Sigmoid colon (tissue), 7 donors: ENCODE data around the gene WFS1. TPM values are rescaled to one million over a fixed set of nuclear protein-coding genes. Genes with fewer than 3 reads are reported as not detected.

Source experiments
- DNase-seq: peaks from one replicate; pipeline ENCODE4 v3.0.0-alpha.2; 2019
- H3K27ac ChIP-seq, 4 donors: fragments of 200-600 bp; sonication (generic); one replicate each; pipeline ENCODE4 v1.5.1; 2016 to 2019; ENCODE audit warnings: mild to moderate bottlenecking in 1 of 4
- H3K27me3 ChIP-seq, 3 donors: fragments of 200-600 bp; sonication (generic); one replicate each; pipeline ENCODE4 v1.5.1; 2019; ENCODE audit warnings: mild to moderate bottlenecking in 1 of 3
- H3K36me3 ChIP-seq, 4 donors: fragments of 200-600 bp; sonication (generic); one replicate each; pipeline ENCODE4 v1.5.1; 2016 to 2019
- H3K4me1 ChIP-seq, 4 donors: fragments of 200-600 bp; sonication (generic); one replicate each; pipeline ENCODE4 v1.5.1; 2017 to 2019
- H3K4me3 ChIP-seq, 4 donors: fragments of 200-600 bp; sonication (generic); one replicate each; pipeline ENCODE4 v1.5.1; 2017 to 2019; ENCODE audit warnings: mild to moderate bottlenecking in 2 of 4, moderate library complexity in 1 of 4
- H3K9me3 ChIP-seq, 4 donors: fragments of 200-600 bp in 3 of 4; sonication (generic) in 3 of 4; one replicate each; pipeline versions ENCODE4 v1.5.1 to v1.6.1; 2013 to 2019
- CTCF ChIP-seq, 4 experiments: fragments of 450-650 bp in 3 of 4; fragments of 200-600 bp in 1 of 4; IDR thresholded peaks; one replicate each; pipeline ENCODE4 v1.5.1; 2016 to 2019; ENCODE audit warnings: antibody characterized with exemption in 4 of 4, mild to moderate bottlenecking in 3 of 4, moderate library complexity in 2 of 4
- EP300 ChIP-seq, 4 donors: sonication (generic); formaldehyde crosslinking; IDR thresholded peaks; one replicate each; pipeline ENCODE4 v1.6.1; 2017; ENCODE audit warnings: antibody characterized with exemption in 4 of 4
- POLR2A ChIP-seq, 2 donors: fragments of 450-650 bp; IDR thresholded peaks; one replicate each; pipeline ENCODE4 v1.6.1; 2016; ENCODE audit warnings: antibody characterized with exemption in 2 of 2, mild to moderate bottlenecking in 2 of 2, moderate library complexity in 2 of 2
- POLR2AphosphoS5 ChIP-seq, 4 donors: sonication (generic); formaldehyde crosslinking; IDR thresholded peaks; one replicate each; pipeline ENCODE4 v1.6.1; 2017; ENCODE audit warnings: antibody characterized with exemption in 4 of 4
- WGBS, 2 donors: extraction: QIAGEN DNeasy Blood & Tissue Kit; methylation state at CpG; one replicate each; pipeline ENCODE4 v1.1.7; 2013; 5-methylcytosine and 5-hydroxymethylcytosine counted together
- intact Hi-C: fragments of 100-400 bp; cut with DNase I; formaldehyde crosslinking; loops from one replicate; pipeline ENCODE4 v1.15.1; 2023
- polyA plus RNA-seq, 3 donors: library from polyadenylated mRNA; stranded (reverse); fragments of 200-250 nt; gene quantifications; one replicate each; pipeline ENCODE4 v1.2.3, GENCODE V29; 2013
- total RNA-seq, 4 donors: library from RNA; depleted of rRNA; stranded (reverse); fragments of >200 nt; gene quantifications; one replicate each; pipeline ENCODE4 v1.1.0, GENCODE V29; 2016
- donor health status: healthy with polysubstance abuse.
- donor health status: Bipolar disorder and iron deficiency.
- donor health status: healthy.

Gene WFS1
- total and polyA plus RNA-seq, 7 donors = 1.4 to 69.0 (median 34.6) TPM

- no peak for DNase-seq
- TF ChIP-seq POLR2A (IDR thresholded peaks at IDR 0.05) = no peak
- no peak for TF ChIP-seq POLR2AphosphoS5 (IDR thresholded peaks at IDR 0.05)
- TF ChIP-seq CTCF (IDR thresholded peaks at IDR 0.05) = no peak
- no peak for TF ChIP-seq EP300 (IDR thresholded peaks at IDR 0.05)
- 70 to 76% methylated on average over 21 of the region's 21 CpGs for WGBS, 2 donors
- Histone ChIP-seq H3K4me3 (no peak overlapping the region), H3K36me3 (peaks cover 0 to 30% (median 14%) of the 10 kb centered on the region in 4 donors), H3K27ac (peak overlapping the region; percentile 12 to 96 (median 58)), H3K9me3 (no peaks in the 10 kb centered on the region), H3K27me3 (no peaks in the 10 kb centered on the region), H3K4me1 (peaks cover 0 to 81% (median 75%) of the 10 kb centered on the region in 4 donors)
- intact Hi-C loops = loop anchor here (10.0 kb wide), 2 partner anchors 297 to 507 kb away; partner anchors contain the start of genes KIAA0232 and MAN2B2
These were observed 8.5 kb downstream of the WFS1 start for GRCh38 chr4:6277935-6278800.

DNA sequence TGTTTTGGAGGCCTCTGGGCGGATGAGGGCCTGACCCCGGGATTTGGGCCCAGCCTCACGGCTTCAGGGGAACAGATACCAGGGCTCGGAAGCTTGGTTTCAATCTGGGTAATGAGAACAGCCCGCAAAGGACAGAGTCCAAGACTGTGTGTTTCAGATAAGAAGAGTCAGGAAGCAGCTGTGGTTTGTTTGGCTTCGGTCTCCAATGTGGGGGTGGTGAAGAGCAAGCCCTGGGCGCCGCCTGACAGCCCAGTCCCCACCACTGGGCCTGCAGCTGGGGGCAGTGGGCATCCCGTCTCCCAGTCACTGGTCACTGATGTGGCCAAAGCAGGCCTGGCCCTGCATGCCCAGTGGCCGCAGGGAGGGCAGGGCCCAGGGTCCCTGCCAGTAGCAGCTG lies 9.1 kb downstream of the WFS1 start:
- peaks cover 0 to 30% (median 14%) of the 10 kb centered on the region in 4 donors for H3K36me3 ChIP-seq
- peak in 3 of 4 donors; percentile 11 to 48 (median 37) for TF ChIP-seq POLR2AphosphoS5 (IDR thresholded peaks at IDR 0.05)
- TF ChIP-seq POLR2A (IDR thresholded peaks at IDR 0.05) = no peak
- TF ChIP-seq CTCF (IDR thresholded peaks at IDR 0.05) = no peak
- H3K27me3 ChIP-seq = no peaks in the 10 kb centered on the region
- no peak for DNase-seq
- intact Hi-C loops = loop anchor here (10.0 kb wide), 2 partner anchors 296 to 506 kb away; partner anchors contain the start of genes KIAA0232 and MAN2B2
- peak overlapping the region; percentile 12 to 96 (median 58) for H3K27ac ChIP-seq
- 11 to 16% methylated on average over 10 of the region's 10 CpGs for WGBS, 2 donors
- H3K9me3 ChIP-seq = no peaks in the 10 kb centered on the region
- no peak overlapping the region for H3K4me3 ChIP-seq
- peaks cover 0 to 81% (median 71%) of the 10 kb centered on the region in 4 donors for H3K4me1 ChIP-seq

- intact Hi-C loops = loop anchor here (10.0 kb wide), 2 partner anchors 295 to 505 kb away; partner anchors contain the start of genes KIAA0232 and MAN2B2
- H3K4me3 ChIP-seq = no peak overlapping the region
- TF ChIP-seq EP300 (IDR thresholded peaks at IDR 0.05) (no peak), POLR2A (IDR thresholded peaks at IDR 0.05) (no peak), CTCF (IDR thresholded peaks at IDR 0.05) (no peak), POLR2AphosphoS5 (IDR thresholded peaks at IDR 0.05) (no peak)
- H3K36me3 ChIP-seq = peaks cover 0 to 33% (median 14%) of the 10 kb centered on the region in 4 donors
- no peak for DNase-seq
- no peaks in the 10 kb centered on the region for H3K9me3 ChIP-seq
- peak overlapping the region in 2 of 4 donors; percentile 93 to 96 for H3K27ac ChIP-seq
- H3K27me3 ChIP-seq = no peaks in the 10 kb centered on the region
- peaks cover 0 to 71% (median 64%) of the 10 kb centered on the region in 4 donors for H3K4me1 ChIP-seq
- WGBS, 2 donors = 89 to 92% methylated on average over 14 of the region's 14 CpGs
These were observed 10.1 kb downstream of the WFS1 start for GRCh38 chr4:6279582-6280289.

- intact Hi-C loops = no loop called here
- Histone ChIP-seq H3K27ac (peak overlapping the region in 3 of 4 donors; percentile 81 to 96 (median 93)), H3K9me3 (no peaks in the 10 kb centered on the region), H3K27me3 (no peaks in the 10 kb centered on the region), H3K36me3 (peaks cover 0 to 35% (median 14%) of the 10 kb centered on the region in 4 donors), H3K4me1 (peaks cover 0 to 64% (median 58%) of the 10 kb centered on the region in 4 donors), H3K4me3 (no peak overlapping the region)
- WGBS, 2 donors = 85 to 88% methylated on average over 16 of the region's 16 CpGs
- no peak for DNase-seq
- no peak for TF ChIP-seq EP300 (IDR thresholded peaks at IDR 0.05)
- TF ChIP-seq CTCF (IDR thresholded peaks at IDR 0.05) = no peak
- no peak for TF ChIP-seq POLR2A (IDR thresholded peaks at IDR 0.05)
- TF ChIP-seq POLR2AphosphoS5 (IDR thresholded peaks at IDR 0.05) = no peak
These were observed 10.8 kb downstream of the WFS1 start for GRCh38 chr4:6280365-6280996.
